Activated T-cell treated with anti-CD3 and anti-CD28 coated beads for 1 hour (primary cell): ENCODE results near the gene SGPP2.
"Not testable (repeated sequence)": the region's sequence is repeated elsewhere in the genome, so short reads cannot be mapped to it uniquely, and the experiment has no call there.

Experiments used
- DNase-seq: peaks from one replicate; pipeline ENCODE4 v3.0.0-alpha.2; 2020; ENCODE audit warnings: low read depth

The SGPP2 gene

GRCh38 chr2:222424276-222424728 lies at the start of gene SGPP2:
SGPP2 (plus strand) TSS chr2:222424543; CDS start chr2:222424603, 60 bp downstream.
- no peak for DNase-seq

- DNase-seq, result no peak
Observed at GRCh38 chr2:222375798-222376197, 48.5 kb upstream of the SGPP2 start.

- DNase-seq, result no peak
Observed at GRCh38 chr2:222380456-222380855, 43.9 kb upstream of the SGPP2 start.

GRCh38 chr2:222381566-222381965 lies 42.8 kb upstream of the SGPP2 start:
- no peak for DNase-seq

- no peak for DNase-seq
Observed at GRCh38 chr2:222383255-222383654, 41.1 kb upstream of the SGPP2 start.

GRCh38 chr2:222391743-222392285 lies 32.5 kb upstream of the SGPP2 start:
- no peak for DNase-seq

GRCh38 chr2:222393733-222394267 lies 30.5 kb upstream of the SGPP2 start:
- no peak for DNase-seq

GRCh38 chr2:222398446-222398885 lies 25.9 kb upstream of the SGPP2 start:
- no peak for DNase-seq

GRCh38 chr2:222399038-222399783 lies 25.1 kb upstream of the SGPP2 start:
- no peak for DNase-seq

GRCh38 chr2:222404151-222404905 lies 20.0 kb upstream of the SGPP2 start:
- DNase-seq, result no peak

GRCh38 chr2:222408684-222409083 lies 15.7 kb upstream of the SGPP2 start:
- DNase-seq, result no peak

GRCh38 chr2:222410534-222410933 lies 13.8 kb upstream of the SGPP2 start:
- DNase-seq, result no peak

- DNase-seq, result not testable (repeated sequence)
Observed at GRCh38 chr2:222412334-222412733, 12.0 kb upstream of the SGPP2 start.

- DNase-seq, result no peak
Observed at GRCh38 chr2:222413295-222413911, 10.9 kb upstream of the SGPP2 start.

- DNase-seq, result no peak
Observed at GRCh38 chr2:222418739-222419138, 5.6 kb upstream of the SGPP2 start.

- no peak for DNase-seq
Observed at GRCh38 chr2:222420508-222420907, 3.8 kb upstream of the SGPP2 start.

GRCh38 chr2:222421626-222422025 lies 2.7 kb upstream of the SGPP2 start:
- no peak for DNase-seq

- DNase-seq, result no peak
Observed at GRCh38 chr2:222423186-222423585, 1.2 kb upstream of the SGPP2 start.

GRCh38 chr2:222423632-222424275 lies 589 bp upstream of the SGPP2 start:
- no peak for DNase-seq

GRCh38 chr2:222424729-222425671 lies 657 bp downstream of the SGPP2 start:
- no peak for DNase-seq
